Measurements from ENCODE around the gene PLPPR1. TPM values are rescaled to one million over a fixed set of nuclear protein-coding genes. Genes with fewer than 3 reads are reported as not detected.
"Not testable (repeated sequence)": the region's sequence is repeated elsewhere in the genome, so short reads cannot be mapped to it uniquely, and the experiment has no call there.

Gene PLPPR1
- total RNA-seq, result 222 TPM

DNA sequence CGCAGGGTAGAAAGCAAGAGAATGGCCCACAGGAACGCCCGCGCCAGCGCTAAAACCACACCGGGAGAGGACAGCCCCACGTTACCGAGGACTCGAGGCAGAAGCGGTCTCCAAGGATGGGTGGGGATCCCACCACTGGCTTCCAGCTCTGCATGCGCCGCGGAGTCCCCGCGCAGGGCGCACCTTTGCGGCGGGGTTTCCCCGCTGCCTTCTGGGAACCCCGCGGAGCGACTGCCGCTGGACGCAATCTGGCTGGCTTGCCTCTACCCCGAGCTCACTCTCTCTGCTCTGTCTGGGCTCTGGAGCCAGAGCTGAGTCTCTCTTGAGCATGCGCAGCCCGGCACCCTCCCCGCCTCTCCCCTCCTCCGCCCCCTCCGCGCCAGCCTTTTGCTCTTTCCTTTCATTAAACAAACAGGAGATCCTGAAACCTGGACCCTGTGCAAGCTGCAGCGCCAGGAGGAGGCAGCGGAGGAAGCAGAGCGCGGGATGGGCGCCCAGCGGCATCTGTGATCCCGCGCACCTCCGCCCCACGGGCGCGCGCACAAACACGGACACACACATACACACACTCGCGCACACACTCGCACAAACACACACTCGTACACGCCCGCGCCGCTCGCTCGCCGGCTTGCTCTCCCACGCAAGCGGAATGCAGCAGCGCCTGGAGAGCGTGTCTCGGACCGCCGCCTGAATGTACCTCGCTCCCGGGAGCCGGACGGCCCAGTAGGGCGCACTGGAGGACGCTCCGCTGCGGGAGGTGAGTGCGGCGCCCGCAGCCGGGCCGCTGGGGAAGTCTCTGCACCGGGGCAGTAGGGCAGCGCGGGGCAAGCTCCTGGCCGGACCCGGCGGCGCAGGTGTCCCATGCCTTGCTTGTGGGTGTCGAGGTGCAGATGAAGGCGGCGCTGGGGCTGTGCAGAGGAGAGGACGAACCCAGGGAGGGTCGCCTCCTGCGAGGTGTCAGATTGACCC lies at the start of gene PLPPR1:
TSS of gene PLPPR1 (plus strand) at position 382 of the 969 bp plus-strand sequence.
- peak; percentile 82 for DNase-seq

DNA sequence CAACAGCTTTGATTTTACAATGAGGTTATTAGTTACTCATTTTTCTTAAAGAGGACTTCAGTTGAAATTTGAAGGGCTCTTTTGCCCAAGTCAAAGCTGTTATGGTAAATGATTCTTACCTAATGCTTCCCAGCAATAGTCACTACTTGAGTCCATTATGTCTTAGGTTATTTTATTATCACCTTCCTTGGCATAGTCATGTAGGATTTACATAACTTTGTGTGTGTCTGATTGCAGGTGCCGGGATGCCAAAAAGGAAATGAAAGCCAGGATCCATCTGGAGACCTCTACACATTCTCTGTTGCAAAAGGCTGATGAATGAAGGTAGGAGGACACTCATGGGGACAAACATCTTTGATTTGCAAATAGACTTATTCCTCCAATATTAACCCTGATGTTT lies 38.8 kb upstream of the PLPPR1 start:
- no peak for DNase-seq

DNA sequence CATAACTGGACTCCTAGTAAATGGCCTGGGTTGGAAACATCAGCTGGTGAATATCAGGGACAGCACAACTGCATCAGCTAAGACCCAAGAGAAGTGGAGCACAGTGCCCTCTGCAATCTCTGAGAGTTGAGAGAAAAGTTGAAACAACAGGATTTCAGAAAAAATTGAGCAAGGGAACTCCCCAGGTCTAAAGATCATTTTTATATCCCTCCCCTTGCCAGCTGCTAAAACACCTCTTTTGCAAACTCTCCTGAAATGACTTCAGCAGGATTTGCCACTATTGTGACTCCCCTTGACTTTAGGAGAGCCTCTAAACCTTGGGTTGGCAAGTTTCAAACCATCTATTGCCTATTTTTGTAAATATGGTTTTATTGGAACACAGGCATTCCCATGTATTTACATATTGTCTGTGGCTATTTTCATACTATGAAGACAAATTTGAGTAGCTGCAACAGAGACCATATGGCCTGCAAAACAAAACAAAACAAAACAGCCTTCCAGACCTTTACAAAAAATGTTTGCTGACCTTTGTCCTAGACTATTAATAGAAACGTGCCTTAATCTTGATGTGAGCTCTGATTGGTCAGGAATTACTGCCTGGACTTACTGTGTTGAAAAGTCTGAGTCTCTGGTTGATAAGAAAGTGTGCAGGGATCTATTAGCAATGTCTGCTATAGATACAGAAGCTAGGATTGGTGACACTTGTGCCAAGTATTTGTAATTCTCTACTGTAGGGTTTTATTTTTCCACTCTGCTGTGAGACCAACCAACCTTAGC lies 37.7 kb upstream of the PLPPR1 start:
- DNase-seq, result no peak

DNA sequence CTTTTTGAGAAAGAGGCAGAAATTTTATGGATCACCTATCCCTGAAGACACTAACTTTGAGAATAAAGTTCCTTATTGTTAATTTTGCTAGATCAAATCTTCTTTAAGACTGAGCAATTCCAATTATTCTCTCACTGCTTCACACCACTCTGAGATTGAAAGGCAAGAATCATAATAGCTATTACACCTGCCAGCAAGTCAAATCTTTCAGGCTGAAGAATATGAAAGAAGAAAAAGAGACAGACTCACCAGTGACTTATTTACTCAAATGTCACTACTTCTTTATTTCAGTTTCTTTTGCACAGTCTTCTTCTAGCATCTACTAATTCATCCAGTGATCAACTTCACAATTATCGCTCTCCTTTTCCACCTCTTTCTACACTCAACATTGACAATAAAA lies 35.9 kb upstream of the PLPPR1 start:
- no peak for DNase-seq

DNA sequence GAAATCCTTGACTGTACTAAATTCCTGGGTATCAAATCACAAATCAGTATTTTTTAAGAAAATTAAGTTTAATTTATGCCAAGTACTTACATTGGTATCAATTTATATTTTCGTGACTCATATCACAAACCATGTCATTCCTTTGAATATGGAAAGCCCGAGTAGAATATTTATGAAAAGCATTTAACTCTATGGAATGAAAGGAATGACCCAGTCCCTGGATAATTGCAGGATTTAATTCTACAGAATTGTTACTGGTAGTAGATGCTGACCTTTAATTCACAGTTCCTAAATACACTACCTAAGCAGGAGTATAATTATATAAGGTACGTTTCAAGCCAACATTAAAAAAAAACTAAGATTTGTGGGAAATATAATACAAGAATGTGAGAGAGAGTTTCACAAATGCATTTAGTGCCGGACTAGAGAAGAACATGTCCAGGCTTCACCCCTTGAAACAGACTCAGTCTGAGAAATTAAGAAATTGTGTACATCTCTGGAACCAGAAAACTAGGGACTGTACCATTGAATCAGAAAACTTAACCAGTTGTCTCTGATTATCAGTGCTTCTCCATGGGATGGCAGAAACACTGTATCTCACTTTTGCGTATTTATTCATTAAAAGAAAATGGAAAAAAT lies 28.5 kb upstream of the PLPPR1 start:
- no peak for DNase-seq

DNA sequence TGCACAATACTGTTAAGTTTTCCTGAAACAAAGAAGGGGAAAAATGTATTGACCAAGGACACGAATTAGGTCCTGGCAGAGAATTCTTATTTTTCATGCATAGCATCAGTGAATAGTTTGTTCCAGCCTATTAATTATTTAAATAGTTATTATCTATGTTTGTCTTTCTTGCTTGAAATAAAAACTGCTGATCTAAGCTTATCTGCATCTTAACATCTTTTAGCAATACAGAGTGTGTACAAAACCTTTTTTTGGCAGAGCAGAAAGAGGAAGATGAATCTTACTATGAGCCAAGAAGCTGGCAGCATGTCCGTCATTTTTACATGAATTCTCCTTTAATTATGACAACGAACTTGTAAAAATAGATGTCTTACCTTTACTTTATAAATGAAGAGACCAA lies 23.3 kb upstream of the PLPPR1 start:
- no peak for DNase-seq

DNA sequence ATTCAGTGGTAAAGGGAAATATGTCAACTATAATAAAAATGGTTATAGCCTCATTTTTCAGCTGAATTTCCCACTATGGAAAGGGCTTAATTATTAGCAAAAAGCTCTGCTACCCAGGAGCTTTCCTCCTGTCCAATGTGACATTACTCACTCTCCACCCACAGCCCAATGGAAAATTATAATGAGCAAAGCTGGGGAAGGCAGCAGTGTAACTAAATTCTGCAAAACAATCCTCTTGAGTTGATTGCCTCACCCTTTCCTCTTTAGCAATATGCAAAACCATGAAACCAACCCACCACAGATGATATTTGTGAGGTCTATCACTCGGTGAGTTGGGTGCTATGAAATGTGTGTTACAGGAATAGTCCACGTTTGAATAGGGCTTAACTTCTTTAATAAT lies 14.0 kb upstream of the PLPPR1 start:
- DNase-seq, result no peak

DNA sequence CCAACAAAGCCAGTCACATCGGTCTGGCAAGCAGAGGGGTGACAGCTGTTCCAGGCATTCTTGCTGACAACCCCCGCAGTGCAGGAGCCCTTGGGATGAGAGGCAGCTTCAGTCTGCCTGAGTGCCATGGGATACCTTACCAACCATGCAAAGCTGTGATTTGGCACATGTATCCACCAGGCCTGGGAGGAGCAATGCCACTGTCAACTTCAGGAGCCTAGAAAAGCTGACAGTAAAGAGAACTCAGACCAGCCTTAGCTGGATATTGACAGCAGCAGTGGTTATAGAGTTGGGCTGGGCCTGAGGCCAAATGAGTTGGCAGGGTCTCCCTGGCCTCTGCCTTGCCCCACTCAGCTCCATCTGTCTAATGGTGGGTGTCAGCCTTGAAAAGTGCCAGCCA lies 10.1 kb upstream of the PLPPR1 start:
- DNase-seq, result no peak

DNA sequence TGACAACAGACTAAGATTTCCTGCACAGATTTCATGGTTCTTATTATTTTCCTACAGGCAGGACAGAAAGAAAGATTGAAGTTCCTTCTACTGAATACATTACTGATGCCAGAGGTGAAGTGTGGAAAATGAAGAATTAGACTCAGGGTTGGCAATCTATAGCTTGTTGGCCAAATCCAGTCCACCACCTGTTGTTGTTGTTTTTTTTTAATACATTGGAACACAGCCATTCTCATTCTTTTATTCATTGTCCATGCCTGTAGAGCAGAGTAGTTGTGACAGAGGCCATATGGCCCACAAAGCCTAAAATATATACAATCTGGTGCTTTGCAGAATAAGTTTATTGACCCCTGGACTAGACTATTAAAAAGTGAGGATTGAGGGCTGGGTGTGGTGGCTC lies 5.8 kb upstream of the PLPPR1 start:
- DNase-seq, result no peak

DNA sequence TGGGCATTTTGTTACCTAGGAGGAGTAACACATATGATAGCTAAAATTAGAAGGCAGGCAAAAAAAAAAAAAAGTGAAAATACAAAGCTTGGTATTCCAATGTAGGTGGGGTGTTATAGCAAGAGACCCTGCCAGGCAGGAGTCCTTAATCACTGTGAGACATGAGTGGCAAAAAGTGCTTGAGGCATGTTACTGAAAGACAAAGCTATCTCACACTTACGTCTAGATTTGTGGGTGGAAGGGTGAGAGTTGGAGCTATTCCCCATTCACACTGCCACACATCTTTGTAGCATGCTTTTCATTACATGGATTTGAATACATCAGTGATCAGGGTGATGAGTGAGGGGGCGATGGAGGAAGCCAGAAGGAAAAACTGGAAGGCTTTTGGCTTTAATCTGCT lies 2.6 kb upstream of the PLPPR1 start:
- DNase-seq, result no peak

DNA sequence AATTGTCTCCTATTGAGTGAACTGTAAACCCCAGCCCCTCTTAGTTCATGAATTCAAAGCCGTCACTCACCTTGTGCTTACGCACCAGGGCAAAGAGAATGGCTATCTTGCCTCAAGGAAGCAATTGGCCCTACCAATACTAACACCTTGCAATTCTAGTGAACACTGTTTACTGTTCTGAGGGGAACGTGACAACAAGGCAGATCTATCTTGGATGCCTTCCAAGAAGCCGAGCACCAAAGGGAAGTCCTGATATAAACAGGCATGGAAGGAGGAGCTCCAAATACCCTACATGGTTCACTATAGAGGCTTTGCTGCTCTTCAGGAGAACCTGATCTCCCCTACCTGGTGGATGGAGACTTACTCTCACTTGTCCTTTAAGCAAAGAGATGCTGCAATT lies 1.7 kb upstream of the PLPPR1 start:
- DNase-seq, result no peak

DNA sequence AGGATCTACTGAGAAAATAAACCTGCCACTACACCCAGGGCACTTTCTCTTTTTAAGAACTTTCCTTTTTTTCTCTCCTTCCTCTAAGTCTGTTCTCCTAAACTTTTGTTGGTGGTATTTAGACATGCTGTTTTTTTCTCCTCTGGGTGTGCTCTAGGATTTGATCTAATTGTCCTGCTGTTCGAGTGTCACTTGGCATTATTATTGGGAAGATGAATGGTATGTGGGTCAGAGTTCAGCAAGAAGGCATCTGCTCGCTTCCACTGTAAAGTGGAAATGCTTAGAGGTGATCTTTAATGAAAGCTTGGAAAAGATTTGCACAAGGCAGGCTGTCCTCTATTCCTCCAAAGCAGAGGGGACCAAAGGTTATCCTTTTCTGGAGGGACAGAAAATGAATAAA lies 1.3 kb upstream of the PLPPR1 start:
- no peak for DNase-seq

DNA sequence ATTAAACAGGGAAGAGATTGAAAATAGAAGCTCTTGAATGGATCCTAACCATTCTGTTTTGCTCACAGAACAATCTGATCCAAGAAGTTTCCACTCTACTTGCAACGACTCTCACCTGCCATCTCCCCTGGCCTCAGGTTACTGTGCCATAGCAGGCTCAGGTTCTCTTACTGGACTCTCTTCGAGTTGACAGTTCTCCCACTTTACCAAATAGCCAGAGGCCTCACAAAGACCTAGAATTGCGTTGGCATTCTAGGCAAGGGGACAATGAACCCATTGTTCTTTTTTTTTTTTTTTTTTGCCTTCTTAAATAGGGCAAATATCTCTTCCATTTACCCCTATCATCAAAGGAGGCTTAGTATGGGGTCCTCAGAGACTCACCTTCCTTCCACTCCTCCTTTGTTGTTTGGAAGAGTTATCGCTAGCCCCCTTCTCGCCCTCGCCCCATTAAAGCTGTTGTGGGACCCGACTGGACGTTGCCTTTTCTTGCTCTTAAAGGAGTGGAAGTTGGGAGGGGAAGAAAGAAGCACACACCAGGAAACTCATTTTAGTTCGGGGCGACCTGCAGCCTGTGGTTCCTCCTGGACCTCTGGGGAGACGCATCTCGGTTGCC lies 688 bp upstream of the PLPPR1 start:
- DNase-seq, result no peak

DNA sequence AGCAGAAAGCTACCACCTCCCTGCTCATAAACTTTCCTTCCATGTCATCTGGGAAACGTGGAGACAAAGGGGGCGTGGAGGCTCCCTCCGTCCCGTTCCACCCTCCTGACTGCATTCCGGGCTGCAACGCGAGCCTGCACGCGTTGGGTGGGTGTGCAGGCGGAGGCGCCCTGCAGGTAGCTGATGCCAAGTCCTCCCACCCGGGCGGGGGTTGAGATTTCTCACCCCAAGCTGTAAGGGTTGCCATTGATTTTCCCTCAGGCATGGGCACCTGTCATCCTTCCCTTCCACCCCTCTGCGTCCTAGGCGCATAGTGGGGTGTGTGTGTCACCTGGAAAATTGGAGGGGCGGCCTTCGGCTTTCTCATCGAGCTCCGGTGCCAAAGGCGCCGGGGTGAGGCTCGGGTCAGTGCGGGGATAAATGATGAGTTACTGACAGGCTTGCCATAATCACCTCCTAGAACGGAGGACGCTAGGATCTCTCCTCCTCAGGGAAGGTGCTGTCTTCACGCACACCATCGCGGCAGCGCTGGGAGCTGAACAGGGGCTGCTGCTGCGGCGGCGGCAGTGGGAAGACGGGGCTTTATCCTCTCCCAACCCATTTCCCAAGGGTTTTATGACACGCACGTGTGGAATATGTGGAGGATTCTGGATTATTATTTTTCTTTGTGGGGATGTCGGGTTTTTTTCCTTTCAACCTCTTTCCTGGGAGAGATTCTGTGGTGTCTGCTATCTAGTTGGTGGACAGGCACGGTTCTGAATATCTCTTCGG lies 973 bp downstream of the PLPPR1 start:
- peak; percentile 16 for DNase-seq

DNA sequence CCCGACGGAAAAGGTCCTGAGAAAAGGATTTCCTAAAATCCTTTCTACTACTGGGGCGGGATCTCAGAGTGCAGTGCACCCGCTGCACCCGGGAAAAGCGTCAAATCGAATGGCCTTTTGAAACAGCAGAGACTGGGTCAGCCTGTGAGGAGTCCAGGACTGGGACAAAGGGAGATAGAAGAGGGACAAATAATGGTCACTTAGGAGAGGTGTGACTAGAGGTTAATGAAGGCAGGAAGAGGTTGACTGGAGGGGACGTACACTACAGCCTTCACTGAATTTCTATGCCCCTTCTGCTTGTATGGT lies 1.5 kb downstream of the PLPPR1 start:
- DNase-seq, result no peak

DNA sequence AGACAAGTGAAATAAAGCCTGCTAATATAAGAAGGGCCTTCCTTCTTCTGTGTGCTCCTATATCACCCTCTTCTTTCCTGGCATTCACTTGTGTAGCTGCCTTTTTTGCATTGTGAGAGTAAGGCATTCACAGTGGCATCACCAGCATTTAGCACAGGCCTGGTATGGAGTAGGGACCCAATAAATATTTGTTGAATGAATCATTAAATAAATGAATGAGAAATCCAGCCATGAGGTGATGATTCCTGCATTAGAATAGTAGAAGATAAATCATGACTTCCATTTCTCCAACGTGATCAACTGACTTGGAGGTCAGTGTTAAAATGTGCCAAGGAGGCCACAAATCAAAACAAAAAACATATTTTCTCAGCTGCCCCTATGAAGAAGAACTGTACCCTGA lies 3.9 kb downstream of the PLPPR1 start:
- DNase-seq, result no peak

DNA sequence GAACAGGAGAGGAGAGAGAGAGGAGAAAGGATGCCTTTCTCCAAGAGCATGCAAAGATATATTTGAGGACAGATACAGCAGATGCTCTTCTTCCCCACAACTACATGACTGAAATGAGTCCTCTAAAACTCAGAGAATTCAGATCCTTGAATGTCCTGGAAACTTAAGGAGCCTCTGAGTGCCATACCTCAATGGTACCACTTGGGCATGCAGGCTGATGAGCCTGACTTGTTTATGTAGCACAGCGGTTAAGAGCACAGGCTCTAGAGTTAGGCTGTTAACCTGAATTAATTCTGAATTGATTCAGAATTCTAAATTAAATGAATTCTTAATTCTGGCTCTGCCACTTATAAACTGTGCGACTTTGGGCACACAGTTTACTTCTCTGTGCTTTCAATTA lies 5.7 kb downstream of the PLPPR1 start:
- DNase-seq, result no peak

DNA sequence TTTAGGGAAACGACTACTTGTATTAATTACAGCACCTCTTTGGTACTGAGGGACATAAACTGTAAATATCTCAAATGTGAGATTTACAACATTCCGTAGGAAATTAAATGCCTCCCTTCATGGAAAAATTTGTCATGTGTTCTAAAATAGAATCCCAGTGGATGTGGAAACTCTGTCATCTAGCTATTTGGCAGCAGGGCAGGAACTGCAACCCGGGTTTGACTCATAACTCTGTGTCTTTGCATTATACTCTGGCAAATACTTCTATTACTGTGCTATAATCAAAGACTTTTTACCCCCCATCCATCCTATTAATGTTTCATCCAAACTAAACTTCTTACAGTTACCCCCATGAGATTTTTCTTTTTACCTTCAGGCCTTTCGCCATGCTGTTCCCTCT lies 6.6 kb downstream of the PLPPR1 start:
- no peak for DNase-seq

DNA sequence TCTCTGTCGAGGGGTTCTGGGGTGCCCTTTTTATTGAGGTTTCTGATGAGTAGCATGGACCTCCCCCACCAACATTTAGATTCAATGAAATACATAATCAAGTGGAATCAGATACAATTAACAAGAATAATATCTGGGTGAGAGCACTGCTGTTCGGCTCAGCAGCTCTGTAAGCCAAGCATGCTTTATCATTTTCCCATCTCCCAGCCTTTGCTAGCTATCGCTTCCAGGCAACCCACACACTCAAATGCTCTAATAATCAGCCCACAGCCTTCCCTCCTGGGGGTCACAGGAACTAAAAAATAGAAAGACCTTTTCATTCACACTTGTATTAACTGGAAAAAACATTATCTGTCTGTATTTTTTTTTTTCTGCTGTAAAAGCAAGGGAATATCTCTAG lies 8.9 kb downstream of the PLPPR1 start:
- DNase-seq, result no peak

DNA sequence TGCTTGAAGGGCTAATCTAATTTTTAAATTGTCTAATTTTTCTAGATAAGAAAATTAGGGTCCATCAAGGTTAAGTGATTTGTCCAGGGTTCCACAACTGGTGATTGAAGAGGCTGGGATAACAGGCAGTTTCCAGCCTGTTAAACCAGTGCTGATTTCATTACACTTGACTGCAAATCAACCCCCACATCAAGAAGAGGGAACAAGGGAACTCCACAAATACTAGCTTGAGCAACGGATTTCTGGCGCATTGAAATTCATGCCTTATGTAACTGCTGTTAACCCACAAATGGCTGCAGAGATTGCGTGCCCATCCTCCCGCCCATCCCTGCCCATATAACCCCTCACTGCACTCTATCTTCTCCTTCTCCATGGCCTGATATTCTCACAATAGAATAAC lies 10.0 kb downstream of the PLPPR1 start:
- DNase-seq, result no peak

DNA sequence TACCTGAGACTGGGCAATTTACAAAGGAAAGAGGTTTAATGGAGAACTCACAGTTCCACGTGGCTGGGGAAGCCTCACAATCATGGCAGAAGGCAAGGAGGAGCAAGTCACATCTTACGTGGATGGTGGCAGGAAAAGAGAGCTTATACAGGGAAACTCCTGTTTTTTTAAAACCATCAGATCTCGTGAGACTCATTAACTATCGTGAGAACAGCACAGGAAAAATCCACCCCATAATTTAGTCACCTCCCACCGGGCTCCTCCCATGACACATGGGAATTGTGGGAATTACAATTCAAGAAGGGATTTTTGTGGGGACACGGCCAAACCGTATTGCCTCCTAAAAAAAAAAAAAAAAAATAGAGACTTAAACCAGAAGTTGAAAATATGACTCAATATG lies 11.1 kb downstream of the PLPPR1 start:
- not testable (repeated sequence) for DNase-seq

DNA sequence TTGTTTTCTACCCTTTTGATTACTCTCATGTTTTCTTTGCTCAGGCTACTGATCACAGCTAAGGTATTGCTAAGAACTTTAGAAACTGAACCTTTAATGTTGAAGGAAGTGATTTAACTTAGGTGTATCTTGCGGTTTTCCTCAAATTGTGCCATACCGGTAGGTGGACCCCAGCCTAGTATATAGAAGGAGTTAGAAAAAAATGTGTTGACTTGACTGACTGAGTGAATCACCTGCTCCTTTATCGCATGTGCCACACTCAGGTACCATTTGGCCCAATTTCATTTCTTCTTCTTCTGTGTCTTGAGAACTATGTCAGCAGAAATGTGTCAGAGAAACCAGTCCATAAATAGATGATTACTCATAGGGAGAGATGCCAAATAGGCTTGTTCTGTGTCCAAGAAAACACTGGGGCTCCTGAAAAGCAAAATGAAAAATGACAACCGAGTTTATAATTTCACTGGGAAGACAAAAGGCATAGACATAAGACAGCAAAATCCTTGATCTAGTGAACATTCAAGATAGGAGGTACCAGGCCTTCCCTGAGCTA lies 19.4 kb downstream of the PLPPR1 start:
- DNase-seq, result no peak
